Calu3 (cell line): Measurements from ENCODE around the gene ACAP3. TPM values are rescaled to one million over a fixed set of nuclear protein-coding genes. Genes with fewer than 3 reads are reported as not detected.

Source experiments
- BruUV-seq: library from RNA; stranded (reverse); fragments of 400-500 nt; replicated peaks from 2 replicates; lab custom pipeline; 2021; lab: Mats Ljungman, UMichigan
- CTCF ChIA-PET: fragments of 300-600 bp; sonication (Branson Sonifier 250); formaldehyde crosslinking; loops from one replicate; lab custom pipeline; 2022; ENCODE audit warnings: antibody characterized with exemption; lab: Charles Lee
- DNase-seq: peaks from one replicate; pipeline ENCODE4 v3.0.0; 2022
- H3K27ac Mint-ChIP-seq: one replicate; pipeline ENCODE4 v1.8.0; 2022; ENCODE audit warnings: mixed read lengths; ENCODE audit not compliant: unreplicated experiment
- H3K27me3 Mint-ChIP-seq: one replicate; pipeline ENCODE4 v1.8.0; 2022; ENCODE audit warnings: mixed read lengths; ENCODE audit not compliant: unreplicated experiment
- H3K36me3 Mint-ChIP-seq: one replicate; pipeline ENCODE4 v1.8.0; 2022; ENCODE audit warnings: mild to moderate bottlenecking, moderate library complexity, mixed read lengths; ENCODE audit not compliant: insufficient read depth, unreplicated experiment
- H3K4me1 Mint-ChIP-seq: one replicate; pipeline ENCODE4 v1.8.0; 2022; ENCODE audit warnings: mild to moderate bottlenecking, low read depth, mixed read lengths; ENCODE audit not compliant: unreplicated experiment
- H3K4me3 Mint-ChIP-seq: one replicate; pipeline ENCODE4 v1.8.0; 2022; ENCODE audit warnings: mild to moderate bottlenecking, low read depth, moderate library complexity, mixed read lengths; ENCODE audit not compliant: unreplicated experiment
- H3K9me3 Mint-ChIP-seq: one replicate; pipeline ENCODE4 v1.8.0; 2022; ENCODE audit warnings: low read depth, mixed read lengths; ENCODE audit not compliant: unreplicated experiment
- intact Hi-C: fragments of 100-400 bp; cut with micrococcal nuclease; formaldehyde crosslinking; loops from one replicate; pipeline ENCODE4 v1.10.0; 2022; ENCODE audit not compliant: unreplicated experiment
- total RNA-seq: library from RNA; stranded (reverse); gene quantifications from 2 replicates; pipeline ENCODE4 v1.2.3, GENCODE V29; 2022
- TF ChIP-seq, protein P1 (sequence below): fragments of 200-600 bp; IDR thresholded peaks from one replicate; pipeline ENCODE4 v1.8.0; 2022; ENCODE audit warnings: antibody characterized with exemption; ENCODE audit not compliant: unreplicated experiment

ACAP3 gene
- total RNA-seq, 1 experiment from 2014 or later = 41.1 TPM

DNA sequence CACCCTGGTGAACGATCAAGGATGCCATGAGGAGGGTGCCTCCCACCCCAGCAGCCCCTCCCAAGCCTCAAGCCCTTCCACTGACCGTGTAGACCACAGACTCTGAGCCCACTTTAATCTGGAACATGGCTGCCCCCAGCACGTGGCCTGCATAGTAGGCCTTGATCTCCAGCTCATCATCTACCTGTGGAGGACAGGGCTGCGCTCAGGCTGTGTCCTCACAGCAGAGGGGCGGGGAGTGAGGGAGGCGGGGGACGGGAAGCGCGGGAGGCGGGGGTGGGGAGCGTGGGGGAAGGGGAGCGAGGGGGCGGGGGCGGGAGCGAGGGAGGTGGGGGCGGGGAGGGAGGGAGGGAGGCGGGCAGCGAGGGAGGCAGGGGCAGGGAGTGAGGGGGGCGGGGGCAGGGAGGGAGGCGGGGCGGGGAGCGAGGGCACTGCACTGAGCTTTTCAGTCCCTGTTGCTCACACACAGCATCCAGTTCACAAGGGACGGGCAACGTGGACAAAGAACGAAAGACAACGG is 7.8 kb upstream of the ACAP3 start:
- intact Hi-C loops = no loop called here
- CTCF ChIA-PET = no interaction called here
- Mint-ChIP-seq H3K4me1 (peaks cover 8% of the 10 kb centered on the region), H3K27ac (no peak overlapping the region), H3K4me3 (no peak overlapping the region), H3K27me3 (no peaks in the 10 kb centered on the region), H3K36me3 (peaks cover 78% of the 10 kb centered on the region), H3K9me3 (no peaks in the 10 kb centered on the region)
- DNase-seq = no peak
- TF ChIP-seq, protein P1, sequence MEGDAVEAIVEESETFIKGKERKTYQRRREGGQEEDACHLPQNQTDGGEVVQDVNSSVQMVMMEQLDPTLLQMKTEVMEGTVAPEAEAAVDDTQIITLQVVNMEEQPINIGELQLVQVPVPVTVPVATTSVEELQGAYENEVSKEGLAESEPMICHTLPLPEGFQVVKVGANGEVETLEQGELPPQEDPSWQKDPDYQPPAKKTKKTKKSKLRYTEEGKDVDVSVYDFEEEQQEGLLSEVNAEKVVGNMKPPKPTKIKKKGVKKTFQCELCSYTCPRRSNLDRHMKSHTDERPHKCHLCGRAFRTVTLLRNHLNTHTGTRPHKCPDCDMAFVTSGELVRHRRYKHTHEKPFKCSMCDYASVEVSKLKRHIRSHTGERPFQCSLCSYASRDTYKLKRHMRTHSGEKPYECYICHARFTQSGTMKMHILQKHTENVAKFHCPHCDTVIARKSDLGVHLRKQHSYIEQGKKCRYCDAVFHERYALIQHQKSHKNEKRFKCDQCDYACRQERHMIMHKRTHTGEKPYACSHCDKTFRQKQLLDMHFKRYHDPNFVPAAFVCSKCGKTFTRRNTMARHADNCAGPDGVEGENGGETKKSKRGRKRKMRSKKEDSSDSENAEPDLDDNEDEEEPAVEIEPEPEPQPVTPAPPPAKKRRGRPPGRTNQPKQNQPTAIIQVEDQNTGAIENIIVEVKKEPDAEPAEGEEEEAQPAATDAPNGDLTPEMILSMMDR = no peak
- BruUV-seq = no TSS peak

DNA sequence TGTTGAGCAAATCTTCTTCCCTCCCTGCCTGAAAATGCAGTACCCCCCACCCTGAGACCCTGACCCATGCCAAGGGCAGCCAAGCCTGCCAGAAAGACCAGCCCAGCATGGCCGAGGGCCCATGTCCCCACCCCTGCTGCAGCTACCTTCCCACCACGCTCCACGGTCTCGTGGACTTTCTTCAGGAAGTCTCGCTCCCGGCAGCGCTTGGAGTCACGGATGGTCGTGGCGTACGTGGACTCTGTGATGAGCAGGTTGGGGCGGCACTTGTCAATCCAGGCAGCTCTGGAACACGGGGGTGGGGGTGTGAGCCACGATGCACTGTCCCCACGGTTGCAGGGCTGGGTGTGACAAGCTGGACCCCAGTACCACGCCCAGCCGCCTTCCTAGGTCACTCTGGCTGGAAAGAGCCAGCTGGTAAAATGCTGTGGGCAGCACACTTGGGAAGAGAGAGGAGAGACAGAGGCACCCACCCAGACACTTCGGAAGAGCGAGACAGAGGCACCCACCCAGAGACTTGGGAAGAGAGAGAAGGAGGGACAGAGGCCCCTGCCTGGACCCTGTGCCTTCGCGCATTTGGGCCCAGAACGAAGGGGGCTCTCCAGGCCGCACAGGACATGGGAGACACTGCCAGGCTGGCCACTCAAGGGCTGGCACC is 7.1 kb upstream of the ACAP3 start:
- intact Hi-C loops = no loop called here
- no peaks in the 10 kb centered on the region for H3K27me3 Mint-ChIP-seq
- H3K4me1 Mint-ChIP-seq = peaks cover 8% of the 10 kb centered on the region
- CTCF ChIA-PET = no interaction called here
- peaks cover 79% of the 10 kb centered on the region for H3K36me3 Mint-ChIP-seq
- no TSS peak for BruUV-seq
- no peak overlapping the region for H3K27ac Mint-ChIP-seq
- no peak for DNase-seq
- no peaks in the 10 kb centered on the region for H3K9me3 Mint-ChIP-seq
- H3K4me3 Mint-ChIP-seq = no peak overlapping the region
- TF ChIP-seq, protein P1 = no peak

DNA sequence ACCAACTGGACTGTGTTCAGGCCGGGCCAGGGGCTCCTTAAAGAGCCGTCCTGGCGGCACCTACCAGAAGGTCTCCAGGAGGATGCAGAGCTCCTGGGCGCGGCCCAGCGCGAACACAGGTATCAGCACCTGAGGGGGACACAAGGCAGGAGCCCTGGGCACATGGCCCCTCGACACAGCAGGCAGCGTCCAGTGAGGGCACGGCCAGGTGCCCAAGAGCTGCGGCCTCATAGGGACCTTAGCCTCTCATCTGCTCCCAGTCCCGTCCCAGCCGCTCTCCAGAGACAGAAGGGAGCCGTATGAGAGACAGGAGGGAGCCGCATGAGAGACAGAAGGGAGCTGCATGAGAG is 6.5 kb upstream of the ACAP3 start:
- H3K27me3 Mint-ChIP-seq = no peaks in the 10 kb centered on the region

DNA sequence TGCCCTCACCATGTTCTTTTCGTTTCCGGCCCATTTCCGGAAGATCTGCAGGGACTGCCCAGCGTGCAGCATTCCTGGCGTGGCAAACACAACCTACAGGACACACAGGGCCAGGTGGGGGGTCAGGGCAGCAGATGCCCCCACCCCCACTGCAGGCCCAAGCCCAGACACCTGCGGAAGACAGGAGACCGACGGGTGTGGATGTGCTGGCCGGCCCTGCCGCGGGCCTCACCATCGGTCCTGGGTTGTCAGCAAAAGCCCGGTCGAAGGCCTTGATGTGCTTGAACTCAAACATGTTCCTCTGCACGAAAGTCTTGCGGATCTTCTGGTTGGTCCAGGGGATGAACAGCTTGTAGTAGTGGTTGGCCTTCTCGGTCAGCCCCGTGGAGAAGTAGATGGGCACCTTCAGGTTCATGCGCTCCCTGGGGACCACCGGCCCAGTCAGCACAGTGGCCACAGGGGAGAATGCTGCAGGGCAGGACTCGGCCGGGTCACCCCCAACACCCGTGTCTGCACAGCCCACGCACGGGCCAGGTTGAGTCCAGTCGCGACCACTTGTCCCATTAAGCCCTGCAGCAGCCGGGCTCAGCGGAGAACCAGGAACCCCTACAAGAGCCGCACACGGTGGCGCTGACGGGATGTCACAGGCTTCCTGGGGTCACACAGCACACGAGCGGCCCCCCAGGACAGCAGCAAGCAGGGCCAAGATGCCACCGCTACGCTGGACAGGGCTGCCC is 5.9 kb upstream of the ACAP3 start:
- TF ChIP-seq, protein P1 = no peak
- peaks cover 82% of the 10 kb centered on the region for H3K36me3 Mint-ChIP-seq
- no peak overlapping the region for H3K27ac Mint-ChIP-seq
- H3K27me3 Mint-ChIP-seq = no peaks in the 10 kb centered on the region
- DNase-seq = no peak
- no peak overlapping the region for H3K4me3 Mint-ChIP-seq
- intact Hi-C loops = no loop called here
- no peaks in the 10 kb centered on the region for H3K4me1 Mint-ChIP-seq
- no TSS peak for BruUV-seq
- H3K9me3 Mint-ChIP-seq = no peaks in the 10 kb centered on the region
- CTCF ChIA-PET = no interaction called here

More for the DNA sequence above, 6.5 kb upstream of the ACAP3 start:
- Mint-ChIP-seq H3K4me3 (no peak overlapping the region), H3K36me3 (peaks cover 81% of the 10 kb centered on the region), H3K9me3 (no peaks in the 10 kb centered on the region), H3K4me1 (peaks cover 3% of the 10 kb centered on the region), H3K27ac (no peak overlapping the region)
- intact Hi-C loops = no loop called here
- TF ChIP-seq, protein P1 = no peak
- no TSS peak for BruUV-seq
- DNase-seq = no peak
- CTCF ChIA-PET = no interaction called here
